Endometrial microvascular endothelial cells (primary cell): Measurements from ENCODE around the gene SIGLEC5. TPM values are rescaled to one million over a fixed set of nuclear protein-coding genes. Genes with fewer than 3 reads are reported as not detected.
"Not testable (repeated sequence)": the region's sequence is repeated elsewhere in the genome, so short reads cannot be mapped to it uniquely, and the experiment has no call there.

Experiments used
- in situ Hi-C: cut with HindIII; loops from 2 replicates; pipeline ENCODE4 v1.10.0; 2017; ENCODE audit warnings: low sequenced_read_pairs, low pct_unique_long_range_greater_than_20kb; ENCODE audit errors: inconsistent ontology term
- total RNA-seq: library from RNA; depleted of rRNA; stranded (reverse); fragments of >200 nt; gene quantifications from one replicate; pipeline ENCODE4 v1.2.3, GENCODE V29; 2015; ENCODE audit errors: inconsistent ontology term

Gene SIGLEC5
- total RNA-seq: not detected

GRCh38 chr19:51630315-51630714, at the start of gene SIGLEC5:
SIGLEC5 (minus strand) TSS chr19:51630401; CDS start chr19:51630335, 66 bp downstream.
- in situ Hi-C loops: not testable (repeated sequence)

- in situ Hi-C loops: no loop called here
These were observed 46.4 kb upstream of the SIGLEC5 start for GRCh38 chr19:51676566-51677083.

DNA sequence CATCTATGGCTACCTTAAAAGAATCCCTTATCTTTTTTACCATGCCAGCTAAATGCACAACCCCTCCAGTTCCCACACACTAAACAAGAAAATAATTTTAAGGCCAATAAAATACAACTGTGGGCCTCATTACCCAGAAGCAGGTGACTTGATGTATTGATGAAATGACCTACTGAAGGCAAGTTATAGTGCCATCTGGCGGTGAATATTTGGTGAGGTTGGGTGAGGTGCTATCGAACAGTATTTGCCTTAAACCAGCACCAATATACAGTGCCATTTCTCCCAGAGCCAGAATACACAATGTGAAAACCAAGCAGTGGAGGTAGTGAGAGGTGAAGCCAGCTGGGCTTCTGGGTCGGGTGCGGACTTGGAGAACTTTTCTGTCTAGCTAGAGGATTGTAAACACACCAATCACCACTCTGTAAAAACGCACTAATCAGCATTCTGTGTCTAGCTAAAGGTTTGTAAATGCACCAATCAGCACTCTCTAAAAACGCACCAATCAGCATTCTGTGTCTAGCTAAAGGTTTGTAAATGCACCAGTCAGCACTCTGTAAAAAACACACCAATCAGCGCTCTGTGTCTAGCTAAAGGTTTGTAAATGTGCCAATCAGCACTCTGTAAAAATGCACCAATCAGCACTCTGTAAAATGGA, 45.8 kb upstream of the SIGLEC5 start:
- in situ Hi-C loops: not testable (repeated sequence)

- in situ Hi-C loops: no loop called here
These were observed 38.0 kb upstream of the SIGLEC5 start for GRCh38 chr19:51668216-51668615.

GRCh38 chr19:51664997-51665396, 34.8 kb upstream of the SIGLEC5 start:
- in situ Hi-C loops: no loop called here

GRCh38 chr19:51664131-51664530, 33.9 kb upstream of the SIGLEC5 start:
- in situ Hi-C loops: no loop called here

DNA sequence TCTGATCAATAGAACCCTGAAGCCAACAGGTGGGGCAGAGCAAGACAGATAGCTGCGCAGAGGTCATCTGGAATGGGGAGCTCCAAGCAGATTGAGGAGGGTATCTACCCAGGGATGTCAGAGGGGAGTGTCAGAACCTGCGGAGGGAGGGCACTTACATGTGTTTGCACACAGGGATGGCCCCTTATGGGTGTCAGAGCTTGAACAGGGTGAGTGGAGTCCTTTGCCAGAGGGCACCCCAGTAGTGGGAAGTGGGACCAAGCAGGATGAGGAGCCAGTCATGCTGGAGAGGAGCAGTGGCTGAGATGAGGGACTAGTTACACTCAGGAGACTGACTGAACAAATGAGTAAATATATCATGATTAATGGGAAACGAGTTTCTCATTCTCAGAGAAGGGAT, 33.4 kb upstream of the SIGLEC5 start:
- in situ Hi-C loops: no loop called here

GRCh38 chr19:51660975-51661600, 30.9 kb upstream of the SIGLEC5 start:
- in situ Hi-C loops: no loop called here

- in situ Hi-C loops: no loop called here
These were observed 24.6 kb upstream of the SIGLEC5 start for GRCh38 chr19:51654783-51655182.

DNA sequence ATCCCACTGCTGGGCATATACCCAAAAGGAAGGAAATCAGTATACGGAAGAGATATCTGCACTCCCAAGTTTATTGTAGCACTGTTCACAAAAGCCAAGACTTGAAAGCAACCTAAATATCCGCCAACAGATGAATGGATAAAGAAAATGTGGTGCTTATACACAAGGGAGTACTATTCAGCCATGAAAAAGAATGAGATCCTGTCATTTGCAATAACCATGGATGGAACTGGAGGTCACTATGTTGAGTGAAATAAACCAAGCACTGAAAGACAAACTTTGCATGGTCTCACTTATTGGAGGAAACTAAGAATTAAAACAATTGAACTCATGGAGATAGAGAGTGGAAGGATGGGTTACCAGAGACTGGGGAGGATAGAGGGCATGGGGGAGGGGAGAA, 23.0 kb upstream of the SIGLEC5 start:
- in situ Hi-C loops: no loop called here

DNA sequence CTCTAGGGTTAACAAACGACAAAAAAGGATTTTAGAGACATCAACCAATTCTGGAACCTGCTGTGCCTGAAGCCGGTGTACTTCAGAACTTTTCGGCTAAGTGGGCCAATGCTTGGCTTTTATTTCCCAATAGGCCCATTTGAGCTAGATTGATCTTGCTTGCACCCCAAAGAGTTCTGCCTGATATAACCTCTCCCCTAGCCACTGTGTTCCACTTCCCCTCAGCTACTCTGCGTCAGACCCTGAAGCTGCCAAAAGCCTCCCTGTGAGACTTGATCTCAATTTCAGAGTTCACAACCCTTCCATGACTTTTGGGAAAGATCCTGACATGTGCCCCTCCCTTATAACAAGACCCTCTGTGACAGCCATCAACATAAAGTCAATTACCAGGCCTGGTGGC, 22.1 kb upstream of the SIGLEC5 start:
- in situ Hi-C loops: no loop called here

GRCh38 chr19:51651216-51651846, 21.1 kb upstream of the SIGLEC5 start:
- in situ Hi-C loops: no loop called here

GRCh38 chr19:51647318-51647717, 17.1 kb upstream of the SIGLEC5 start:
- in situ Hi-C loops: loop anchor here (10.0 kb wide), 1 partner anchor 63 kb away; no protein-coding TSS in a partner anchor

- in situ Hi-C loops: loop anchor here (10.0 kb wide), 1 partner anchor 62 kb away; no protein-coding TSS in a partner anchor
These were observed 16.5 kb upstream of the SIGLEC5 start, which contains the start of gene SIGLEC14 for GRCh38 chr19:51646730-51647129. SIGLEC14 (minus strand) TSS chr19:51646825; CDS start chr19:51646759, 66 bp downstream.

- in situ Hi-C loops: loop anchor here (10.0 kb wide), 1 partner anchor 60 kb away; no protein-coding TSS in a partner anchor
These were observed 14.6 kb upstream of the SIGLEC5 start for GRCh38 chr19:51644636-51645271.

DNA sequence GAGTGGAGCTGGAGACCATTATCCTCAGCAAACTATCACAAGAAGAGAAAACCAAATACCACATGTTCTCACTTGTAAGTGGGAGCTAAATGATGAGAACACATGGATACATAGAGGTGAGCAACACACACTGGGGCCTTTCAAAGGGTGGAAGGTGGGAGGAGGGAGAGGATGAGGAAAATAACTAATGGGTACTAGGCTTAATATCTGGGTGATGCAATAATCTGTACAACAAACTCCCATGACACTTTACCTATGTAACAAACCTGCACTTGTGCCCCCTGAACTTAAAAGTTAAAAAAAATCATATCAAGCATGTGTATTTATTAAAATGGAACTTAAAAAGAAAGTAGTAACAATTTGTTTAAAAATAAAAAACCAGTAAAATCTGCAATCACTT, 11.4 kb upstream of the SIGLEC5 start:
- in situ Hi-C loops: loop anchor here (10.0 kb wide), 1 partner anchor 57 kb away; no protein-coding TSS in a partner anchor

GRCh38 chr19:51640386-51640785, 10.2 kb upstream of the SIGLEC5 start:
- in situ Hi-C loops: loop anchor here (10.0 kb wide), 1 partner anchor 56 kb away; no protein-coding TSS in a partner anchor

DNA sequence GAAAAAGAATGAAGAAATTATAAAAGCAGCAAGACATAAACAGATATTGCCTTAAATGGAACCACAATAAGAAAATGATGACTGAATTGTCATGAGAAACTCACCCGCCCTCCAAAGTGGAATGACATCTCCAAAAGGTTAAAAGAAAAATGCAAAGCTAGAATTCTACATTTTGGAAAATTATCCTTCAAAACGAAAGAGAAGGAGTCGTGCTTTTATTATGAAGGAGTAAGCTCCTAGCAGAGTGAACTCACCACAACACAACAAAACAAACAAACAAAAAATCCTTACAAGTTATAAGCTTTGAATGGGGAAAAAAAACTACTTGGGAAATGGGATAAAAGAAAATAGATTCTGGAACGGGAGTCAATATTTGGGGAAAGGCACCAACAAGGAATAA, 9.7 kb upstream of the SIGLEC5 start:
- in situ Hi-C loops: loop anchor here (10.0 kb wide), 1 partner anchor 55 kb away; no protein-coding TSS in a partner anchor

GRCh38 chr19:51637362-51637978, 7.3 kb upstream of the SIGLEC5 start:
- in situ Hi-C loops: no loop called here
